ENCODE data around the gene POM121L12. TPM values are rescaled to one million over a fixed set of nuclear protein-coding genes. Genes with fewer than 3 reads are reported as not detected.

Gene POM121L12
- total and polyA plus RNA-seq, 2 of the 4 experiments (the other 2 are of a cell fraction) = not detected

GRCh38 chr7:53013925-53014324, 21.5 kb upstream of the POM121L12 start:
- no peak for DNase-seq

More at GRCh38 chr7:53013925-53014324, 21.5 kb upstream of the POM121L12 start:
- Histone ChIP-seq H3K4me2 (ENCODE audit: low read depth, low read length) (no peak overlapping the region), H3K27ac (ENCODE audit: insufficient read depth, low read length) (no peak overlapping the region), H3K56ac (ENCODE audit: extremely low read depth, insufficient read depth, low read length) (no peak overlapping the region), H3K18ac (ENCODE audit: low read depth, low read length) (no peak overlapping the region), H2BK20ac (ENCODE audit: low read depth, low read length) (no peak overlapping the region), H3K4ac (ENCODE audit: low read depth, low read length) (no peak overlapping the region), H4K5ac (ENCODE audit: low read depth, low read length) (no peak overlapping the region), H4K8ac (ENCODE audit: low read depth in 2 of 2, low read length in 2 of 2) (no peak overlapping the region), H2BK120ac (ENCODE audit: low read depth, low read length) (no peak overlapping the region), H2BK15ac (ENCODE audit: low read depth, low read length) (no peak overlapping the region), H2AK9ac (replicated peaks; ENCODE audit: low read depth, low read length, poor library complexity) (no peak overlapping the region), H3K36me3 (ENCODE audit: control insufficient read depth, insufficient read depth, low read length) (no peaks in the 10 kb centered on the region), H3K14ac (replicated peaks; ENCODE audit: low read depth, low read length) (no peak overlapping the region), H3K23ac (ENCODE audit: low read depth, low read length) (no peak overlapping the region), H3K27me3 (ENCODE audit: control insufficient read depth, insufficient read depth, low read length) (no peaks in the 10 kb centered on the region), H2AK5ac (ENCODE audit: low read depth, low read length) (no peak overlapping the region), H3K9me3 (ENCODE audit: control insufficient read depth, insufficient read depth, low read length) (peaks cover 5% of the 10 kb centered on the region; the same call in 1 of the 2 replicates), H3K9me1 (ENCODE audit: insufficient read depth, low read length) (no peaks in the 10 kb centered on the region), H4K20me1 (ENCODE audit: insufficient read depth, low read length) (no peaks in the 10 kb centered on the region), H3K4me3 (ENCODE audit: insufficient read depth, low read depth, low read length) (no peak overlapping the region), H2AFZ (replicated peaks; ENCODE audit: low read length, poor library complexity) (no peak overlapping the region), H3K79me1 (ENCODE audit: low read depth in 1 of 2, low read length in 2 of 2) (no peaks in the 10 kb centered on the region), H3K4me1 (ENCODE audit: control insufficient read depth, insufficient read depth, low read length) (no peaks in the 10 kb centered on the region), H3K9ac (ENCODE audit: low read depth, low read length) (no peak overlapping the region), H2BK5ac (ENCODE audit: low read depth, low read length, poor library complexity, severe bottlenecking) (no peak overlapping the region), H4K91ac (ENCODE audit: insufficient read depth, low read depth, low read length) (no peak overlapping the region)
- dilution Hi-C loops (cut with HindIII; ENCODE audit: low sequenced_read_pairs, unreplicated experiment) = no loop called here
- no CpG with 5 or more reads among the region's 2 CpGs for WGBS, 2 experiments (ENCODE audit: extremely low coverage in 2 of 2, insufficient read length in 1 of 2)
- no peak for ATAC-seq (ENCODE audit: low read depth)
- CTCF ChIA-PET = no interaction called here
- no TSS peak for BruUV-seq (replicated peaks)
- in situ Hi-C loops (cut with MboI; ENCODE audit: low sequenced_read_pairs) = no loop called here
- no peak for TF ChIP-seq RAD21 (IDR thresholded peaks at IDR 0.05; ENCODE audit: low read length)
- TF ChIP-seq CHD1 (IDR thresholded peaks at IDR 0.05; ENCODE audit: low read depth, low read length) = no peak
- no peak for TF ChIP-seq BHLHE40 (IDR thresholded peaks at IDR 0.05; ENCODE audit: low read depth, low read length)
- no peak for TF ChIP-seq POLR2A (IDR thresholded peaks at IDR 0.05; ENCODE audit: low read depth, low read length)
- TF ChIP-seq ELK1 (IDR thresholded peaks at IDR 0.05; ENCODE audit: borderline replicate concordance, low read depth, low read length) = no peak
- no peak for TF ChIP-seq USF2 (IDR thresholded peaks at IDR 0.05; ENCODE audit: low read depth, low read length)
- no peak for TF ChIP-seq CEBPB (IDR thresholded peaks at IDR 0.05; ENCODE audit: low read depth, low read length)
- TF ChIP-seq FOS (IDR thresholded peaks at IDR 0.05; ENCODE audit: low read depth, low read length) = no peak
- TF ChIP-seq RFX5 (IDR thresholded peaks at IDR 0.05; ENCODE audit: low read depth, low read length) = no peak
- TF ChIP-seq NFE2L2 (IDR thresholded peaks at IDR 0.05; ENCODE audit: low read depth, low read length) = no peak
- TF ChIP-seq RCOR1 (IDR thresholded peaks at IDR 0.05; ENCODE audit: insufficient replicate concordance, low read length) = no peak
- no peak for TF ChIP-seq CTCF (conservative IDR thresholded peaks at IDR 0.05; ENCODE audit: low read depth, low read length)
- TF ChIP-seq MXI1 (IDR thresholded peaks at IDR 0.05; ENCODE audit: borderline replicate concordance, low read depth, low read length) = no peak
- TF ChIP-seq MAFK (IDR thresholded peaks at IDR 0.05; ENCODE audit: low read depth, low read length) = no peak
- TF ChIP-seq SMC3 (IDR thresholded peaks at IDR 0.05; ENCODE audit: low read depth, low read length) = no peak
- no peak for TF ChIP-seq MAZ (IDR thresholded peaks at IDR 0.05; ENCODE audit: borderline replicate concordance, low read depth, low read length)
- POLR2A ChIA-PET (ENCODE audit: unreplicated experiment) = no interaction called here
- intact Hi-C loops (cut with micrococcal nuclease) = no loop called here
